Measurements from ENCODE around the gene EXOC3L1. TPM values are rescaled to one million over a fixed set of nuclear protein-coding genes. Genes with fewer than 3 reads are reported as not detected.

EXOC3L1 gene
- total and polyA plus RNA-seq, 2 of the 4 experiments (the other 2 are of a cell fraction): not detected

GRCh38 chr16:67197704-67198103 is 7.8 kb upstream of the EXOC3L1 start:
- in situ Hi-C loops (cut with MboI; ENCODE audit: low sequenced_read_pairs): no loop called here
- BruUV-seq (replicated peaks): no TSS peak

More at GRCh38 chr16:67197704-67198103, 7.8 kb upstream of the EXOC3L1 start:
- 73% methylated on average over 5 of the region's 6 CpGs; no CpG with 5 or more reads in 1 of the 2 experiments for WGBS, 2 experiments (ENCODE audit: extremely low coverage in 2 of 2, insufficient read length in 1 of 2)
- Histone ChIP-seq H4K8ac (ENCODE audit: low read depth in 2 of 2, low read length in 2 of 2) (no peak overlapping the region), H3K4ac (ENCODE audit: low read depth, low read length) (no peak overlapping the region), H4K20me1 (ENCODE audit: insufficient read depth, low read length) (peaks cover 27% of the 10 kb centered on the region), H2AK5ac (ENCODE audit: low read depth, low read length) (no peak overlapping the region), H3K4me3 (ENCODE audit: insufficient read depth, low read depth, low read length) (no peak overlapping the region), H3K79me1 (ENCODE audit: low read depth in 1 of 2, low read length in 2 of 2) (peaks cover 21 to 42% of the 10 kb centered on the region in 2 experiments), H3K9me1 (ENCODE audit: insufficient read depth, low read length) (peaks cover 9% of the 10 kb centered on the region), H2BK120ac (ENCODE audit: low read depth, low read length) (no peak overlapping the region), H3K27ac (ENCODE audit: insufficient read depth, low read length) (no peak overlapping the region), H2BK20ac (ENCODE audit: low read depth, low read length) (no peak overlapping the region), H2AK9ac (replicated peaks; ENCODE audit: low read depth, low read length, poor library complexity) (peak overlapping the region; percentile 70), H3K18ac (ENCODE audit: low read depth, low read length) (no peak overlapping the region), H2BK5ac (ENCODE audit: low read depth, low read length, poor library complexity, severe bottlenecking) (no peak overlapping the region), H3K4me2 (ENCODE audit: low read depth, low read length) (no peak overlapping the region), H4K5ac (ENCODE audit: low read depth, low read length) (no peak overlapping the region), H2AFZ (replicated peaks; ENCODE audit: low read length, poor library complexity) (no peak overlapping the region), H3K14ac (replicated peaks; ENCODE audit: low read depth, low read length) (no peak overlapping the region), H3K36me3 (ENCODE audit: control insufficient read depth, insufficient read depth, low read length) (peaks cover 70% of the 10 kb centered on the region), H3K56ac (ENCODE audit: extremely low read depth, insufficient read depth, low read length) (no peak overlapping the region), H3K4me1 (ENCODE audit: control insufficient read depth, insufficient read depth, low read length) (peaks cover 7% of the 10 kb centered on the region), H2BK15ac (ENCODE audit: low read depth, low read length) (no peak overlapping the region), H3K27me3 (ENCODE audit: control insufficient read depth, insufficient read depth, low read length) (no peaks in the 10 kb centered on the region), H4K91ac (ENCODE audit: insufficient read depth, low read depth, low read length) (no peak overlapping the region), H3K9me3 (ENCODE audit: control insufficient read depth, insufficient read depth, low read length) (no peaks in the 10 kb centered on the region), H3K23ac (ENCODE audit: low read depth, low read length) (no peak overlapping the region), H3K9ac (ENCODE audit: low read depth, low read length) (no peak overlapping the region)
- intact Hi-C loops (cut with micrococcal nuclease) (no loop called here), dilution Hi-C loops (cut with HindIII; ENCODE audit: low sequenced_read_pairs, unreplicated experiment) (no loop called here)
- ChIA-PET POLR2A (ENCODE audit: unreplicated experiment) (interaction anchor here (0.9 kb wide), 1 partner anchor 29 kb away, joined by 5 read pairs; the partner anchor contains the start of gene TMEM208), CTCF (interaction anchor here (1.1 kb wide), 1 partner anchor 13 kb away, joined by 3 read pairs; no protein-coding TSS in a partner anchor)
- DNase-seq (no peak), ATAC-seq (ENCODE audit: low read depth) (no peak)
- TF ChIP-seq FOS (IDR thresholded peaks at IDR 0.05; ENCODE audit: low read depth, low read length): no peak
- TF ChIP-seq RCOR1 (IDR thresholded peaks at IDR 0.05; ENCODE audit: insufficient replicate concordance, low read length): no peak
- no peak for TF ChIP-seq POLR2A (IDR thresholded peaks at IDR 0.05; ENCODE audit: low read depth, low read length)
- no peak for TF ChIP-seq CTCF (conservative IDR thresholded peaks at IDR 0.05; ENCODE audit: low read depth, low read length)
- no peak for TF ChIP-seq CHD1 (IDR thresholded peaks at IDR 0.05; ENCODE audit: low read depth, low read length)
- TF ChIP-seq MXI1 (IDR thresholded peaks at IDR 0.05; ENCODE audit: borderline replicate concordance, low read depth, low read length): no peak
- no peak for TF ChIP-seq BHLHE40 (IDR thresholded peaks at IDR 0.05; ENCODE audit: low read depth, low read length)
- no peak for TF ChIP-seq RFX5 (IDR thresholded peaks at IDR 0.05; ENCODE audit: low read depth, low read length)
- no peak for TF ChIP-seq ELK1 (IDR thresholded peaks at IDR 0.05; ENCODE audit: borderline replicate concordance, low read depth, low read length)
- TF ChIP-seq CEBPB (IDR thresholded peaks at IDR 0.05; ENCODE audit: low read depth, low read length): no peak
- TF ChIP-seq SMC3 (IDR thresholded peaks at IDR 0.05; ENCODE audit: low read depth, low read length): no peak
- no peak for TF ChIP-seq MAFK (IDR thresholded peaks at IDR 0.05; ENCODE audit: low read depth, low read length)
- TF ChIP-seq RAD21 (IDR thresholded peaks at IDR 0.05; ENCODE audit: low read length): no peak
- TF ChIP-seq, protein P1, sequence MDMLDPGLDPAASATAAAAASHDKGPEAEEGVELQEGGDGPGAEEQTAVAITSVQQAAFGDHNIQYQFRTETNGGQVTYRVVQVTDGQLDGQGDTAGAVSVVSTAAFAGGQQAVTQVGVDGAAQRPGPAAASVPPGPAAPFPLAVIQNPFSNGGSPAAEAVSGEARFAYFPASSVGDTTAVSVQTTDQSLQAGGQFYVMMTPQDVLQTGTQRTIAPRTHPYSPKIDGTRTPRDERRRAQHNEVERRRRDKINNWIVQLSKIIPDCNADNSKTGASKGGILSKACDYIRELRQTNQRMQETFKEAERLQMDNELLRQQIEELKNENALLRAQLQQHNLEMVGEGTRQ (IDR thresholded peaks at IDR 0.05; ENCODE audit: low read depth, low read length): no peak
- TF ChIP-seq NFE2L2 (IDR thresholded peaks at IDR 0.05; ENCODE audit: low read depth, low read length): no peak
- no peak for TF ChIP-seq MAZ (IDR thresholded peaks at IDR 0.05; ENCODE audit: borderline replicate concordance, low read depth, low read length)
